Measurements from ENCODE around the gene TMEM186.
"Not testable (repeated sequence)": the region's sequence is repeated elsewhere in the genome, so short reads cannot be mapped to it uniquely, and the experiment has no call there.

The TMEM186 gene

DNA sequence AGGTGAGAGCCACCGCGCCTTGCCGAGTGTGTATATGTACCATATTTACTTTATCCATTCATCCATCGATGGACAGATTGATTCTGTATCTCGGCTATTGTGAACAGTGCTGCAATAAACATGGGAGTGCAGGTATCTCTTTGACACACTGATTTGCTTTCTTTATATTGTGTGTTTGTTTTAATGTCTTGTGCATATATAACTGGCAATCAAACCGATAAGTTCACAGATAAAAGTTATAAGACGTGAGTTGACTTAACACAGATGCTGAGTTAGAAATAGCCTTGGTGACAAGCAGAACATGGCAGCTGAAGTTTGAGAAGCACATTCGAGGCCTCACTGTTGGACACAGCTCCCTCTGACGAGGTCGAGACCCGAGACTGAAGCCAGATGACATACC lies 23.2 kb downstream of the TMEM186 start:
- no peak for DNase-seq (ENCODE audit: low read depth in 2 of 2)

DNA sequence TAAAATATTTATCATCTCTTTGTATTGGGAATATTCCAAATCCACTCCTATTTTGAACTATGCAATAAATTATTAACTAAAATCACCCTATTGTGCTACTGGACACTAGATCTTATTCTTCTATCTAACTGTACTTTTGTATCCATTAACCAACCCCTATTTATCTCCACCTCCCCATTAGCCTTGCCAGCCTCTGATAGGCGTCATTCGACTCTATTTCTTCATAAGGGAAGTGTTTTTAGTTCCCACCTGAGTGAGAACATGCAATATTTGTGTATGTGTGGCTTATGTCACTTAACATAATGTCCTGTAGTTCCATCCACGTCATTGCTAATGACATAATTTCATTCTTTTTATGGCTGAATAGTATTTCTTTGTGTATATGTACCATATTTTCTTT lies 23.9 kb downstream of the TMEM186 start:
- no peak for DNase-seq (ENCODE audit: low read depth in 2 of 2)

GRCh38 chr16:8768692-8769091 lies 28.7 kb downstream of the TMEM186 start:
- no peak for DNase-seq (ENCODE audit: low read depth in 2 of 2)

- DNase-seq (ENCODE audit: low read depth in 2 of 2): no peak
Observed at GRCh38 chr16:8768283-8768682, 29.2 kb downstream of the TMEM186 start.

DNA sequence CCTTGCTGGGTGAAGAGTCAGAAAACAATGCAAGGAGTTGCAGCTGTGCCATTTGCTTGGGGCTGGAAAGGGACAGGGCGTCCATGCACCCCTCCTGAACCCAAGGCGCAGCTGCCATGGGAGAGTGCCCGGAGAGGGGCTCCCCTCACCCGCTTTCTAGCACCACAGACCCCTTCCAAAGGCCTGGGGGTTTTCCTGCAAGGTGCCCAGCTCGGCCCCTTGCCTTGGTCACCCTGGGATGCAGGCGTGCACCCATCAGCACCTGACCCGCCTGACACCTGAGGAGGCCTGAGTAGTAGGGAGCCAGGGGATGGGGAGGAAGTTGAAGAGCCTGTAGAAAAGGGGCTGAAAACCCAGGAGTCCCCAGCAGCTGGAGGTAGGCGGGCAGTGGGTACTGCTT lies 30.3 kb downstream of the TMEM186 start:
- DNase-seq (ENCODE audit: low read depth in 2 of 2): no peak

DNA sequence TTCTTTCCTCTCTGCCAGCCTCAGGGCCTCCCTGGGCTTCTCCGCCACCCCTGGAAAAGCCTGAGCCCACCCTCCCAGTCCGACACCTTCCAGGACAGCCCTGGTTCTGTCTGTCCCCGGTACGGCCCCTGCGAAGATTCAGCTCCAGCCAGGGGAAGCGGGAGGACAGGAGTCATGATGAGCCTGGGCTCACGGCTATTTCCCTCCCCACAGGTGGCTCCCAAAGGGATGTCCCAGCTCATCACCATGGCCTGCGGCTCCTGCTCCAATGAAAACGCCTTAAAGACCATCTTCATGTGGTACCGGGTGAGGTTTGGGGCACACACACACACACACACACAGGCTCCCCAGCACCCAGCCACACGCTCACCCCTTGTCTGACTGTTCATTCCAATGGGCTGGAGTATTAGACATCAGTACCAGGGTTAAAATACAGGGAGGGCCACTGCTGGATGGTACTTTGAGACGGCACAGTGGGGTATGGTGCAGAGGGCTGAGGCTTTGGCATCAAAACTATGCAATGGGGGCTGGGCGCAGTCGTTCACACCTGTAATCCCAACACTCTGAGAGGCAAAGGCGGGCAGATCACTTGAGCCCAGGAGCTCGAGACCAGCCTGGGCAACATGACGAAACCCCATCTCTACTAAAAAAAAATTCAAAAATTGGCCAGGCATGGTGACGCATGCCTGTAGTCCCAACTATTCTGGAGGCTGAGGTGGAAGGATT lies 32.8 kb downstream of the TMEM186 start:
- DNase-seq (ENCODE audit: low read depth in 2 of 2): no peak

DNA sequence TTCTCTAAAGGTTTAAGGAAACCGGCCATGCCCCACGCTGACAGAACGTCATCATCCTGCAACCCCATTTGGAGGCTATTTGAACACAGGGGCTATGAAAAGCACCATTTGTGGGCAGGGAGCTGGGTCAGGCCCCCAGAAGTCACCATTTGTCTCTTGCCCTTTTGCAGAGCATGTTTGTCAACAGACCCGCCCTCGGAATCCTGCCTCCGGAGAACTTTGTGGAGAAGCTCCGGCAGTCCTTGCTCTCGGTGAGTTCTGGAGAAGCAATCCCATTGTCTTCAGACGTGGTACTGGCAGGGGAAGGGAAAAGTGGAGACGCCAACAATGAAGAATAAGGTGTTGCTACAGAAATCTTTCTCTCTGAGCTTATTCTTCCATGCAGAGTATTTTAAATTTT lies 33.5 kb downstream of the TMEM186 start:
- no peak for DNase-seq (ENCODE audit: low read depth in 2 of 2)

DNA sequence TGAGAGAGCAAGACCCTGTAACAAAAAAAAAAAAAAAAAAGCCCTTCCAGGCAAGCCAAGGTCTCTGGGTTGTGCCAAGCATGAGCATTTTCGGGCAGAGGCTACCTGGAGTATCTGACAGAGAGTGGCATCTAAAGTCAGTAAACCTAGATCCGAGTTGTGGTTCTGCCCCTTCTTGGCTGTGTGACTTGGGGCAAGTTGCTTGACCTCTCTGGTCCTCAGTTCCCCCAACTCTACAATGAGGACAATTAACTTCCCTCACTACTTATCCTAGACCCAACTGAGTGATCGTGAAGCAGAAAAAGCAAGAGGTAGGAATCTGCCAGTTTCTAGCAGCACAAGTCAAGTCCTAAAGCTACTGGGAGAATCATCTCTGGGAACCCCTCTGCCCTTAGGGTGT lies 34.4 kb downstream of the TMEM186 start:
- no peak for DNase-seq (ENCODE audit: low read depth in 2 of 2)

- DNase-seq (ENCODE audit: low read depth in 2 of 2): no peak
Observed at GRCh38 chr16:8762254-8762653, 35.2 kb downstream of the TMEM186 start.

GRCh38 chr16:8761078-8761477 lies 36.4 kb downstream of the TMEM186 start:
- no peak for DNase-seq (ENCODE audit: low read depth in 2 of 2)

DNA sequence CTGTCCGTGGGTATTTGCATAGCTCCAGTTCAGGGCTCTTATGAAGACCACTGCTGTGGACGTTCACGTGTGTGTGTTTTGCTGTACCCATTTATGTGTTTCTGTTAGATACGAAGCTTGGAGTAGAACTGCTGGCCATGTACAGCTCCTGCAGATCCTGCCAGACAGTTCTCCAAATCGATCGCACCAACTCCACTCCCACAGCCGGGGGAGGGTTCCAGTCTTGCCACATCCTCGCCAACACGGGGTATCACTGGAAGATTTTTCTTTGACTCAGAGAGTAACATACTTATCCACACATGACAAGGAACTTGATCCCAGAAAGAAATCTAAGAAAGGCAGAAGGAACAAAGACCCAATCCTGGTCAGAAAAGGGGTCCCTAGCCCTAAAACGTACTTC lies 37.4 kb downstream of the TMEM186 start:
- no peak for DNase-seq (ENCODE audit: low read depth in 2 of 2)

DNA sequence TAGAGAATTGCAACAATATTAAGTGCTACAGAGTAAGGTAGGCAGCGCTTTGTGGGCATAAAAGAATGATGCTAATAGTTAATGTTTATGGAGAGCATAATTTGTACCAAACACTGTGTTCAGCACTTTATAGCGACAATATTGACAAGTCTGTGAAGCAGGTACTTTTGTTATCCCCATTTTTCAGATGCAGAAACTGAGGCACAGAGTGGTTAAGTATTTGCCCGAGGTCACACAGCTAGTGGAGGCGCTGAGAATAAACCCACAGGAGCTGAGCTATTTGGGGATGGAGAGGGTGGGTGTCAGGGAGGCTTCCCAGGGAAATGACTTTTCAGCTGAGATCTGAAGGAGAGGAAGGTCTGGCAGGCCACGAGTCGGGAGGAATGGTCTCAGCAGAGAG lies 39.4 kb downstream of the TMEM186 start:
- DNase-seq (ENCODE audit: low read depth in 2 of 2): no peak

DNA sequence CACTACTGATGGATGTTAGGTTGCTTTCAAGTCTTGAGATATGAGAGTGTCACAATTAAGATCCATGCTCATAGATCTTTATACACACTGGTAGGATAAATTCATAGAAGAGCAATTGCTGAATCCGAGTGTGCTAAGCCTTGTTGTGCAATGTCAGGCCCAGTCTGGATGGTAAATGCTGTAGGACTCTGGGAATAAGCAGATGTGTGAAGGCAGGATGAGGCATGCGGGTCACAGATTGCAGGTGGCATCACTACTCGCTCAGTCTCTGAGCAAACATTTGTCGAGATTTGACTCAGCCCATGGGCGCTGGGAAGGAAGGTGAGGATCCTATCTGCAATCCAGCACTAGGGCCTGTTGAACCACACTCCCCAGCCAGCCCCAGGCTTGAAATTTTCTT lies 40.7 kb downstream of the TMEM186 start:
- no peak for DNase-seq (ENCODE audit: low read depth in 2 of 2)

GRCh38 chr16:8753416-8754054 lies 43.9 kb downstream of the TMEM186 start:
- no peak for DNase-seq (ENCODE audit: low read depth in 2 of 2)

GRCh38 chr16:8752706-8753105 lies 44.7 kb downstream of the TMEM186 start:
- DNase-seq (ENCODE audit: low read depth in 2 of 2): no peak

- no peak for DNase-seq (ENCODE audit: low read depth in 2 of 2)
Observed at GRCh38 chr16:8751481-8752311, 45.7 kb downstream of the TMEM186 start.

- DNase-seq (ENCODE audit: low read depth in 2 of 2): not testable (repeated sequence)
Observed at GRCh38 chr16:8748944-8749343, 48.5 kb downstream of the TMEM186 start.
